HepG2 (cell line): ENCODE measurements around the gene TEX14. TPM values are rescaled to one million over a fixed set of nuclear protein-coding genes. Genes with fewer than 3 reads are reported as not detected.

Source experiments
- ATAC-seq: fragments of 200-7000 bp; cut with Tn5 transposase; 3 replicates; pipeline ENCODE4 v1.9.1; 2020; ENCODE audit warnings: mild to moderate bottlenecking, moderate library complexity
- BruUV-seq: library from RNA; stranded (reverse); fragments of 400-500 nt; replicated peaks from 2 replicates; lab custom pipeline; 2021; lab: Mats Ljungman, UMichigan
- CTCF ChIA-PET: fragments of 300-600 bp; formaldehyde crosslinking; extraction: SDS; loops from one replicate; lab custom pipeline; 2021; ENCODE audit warnings: low total read pairs, inconsistent platforms, low intra/inter-chr PET ratio; lab: Yijun Ruan, JAX
- POLR2A ChIA-PET: fragments of 350-600 bp; sonication (Branson Sonifier 250); formaldehyde crosslinking; loops from one replicate; lab custom pipeline; 2020; ENCODE audit warnings: antibody characterized with exemption, inconsistent platforms; lab: Yijun Ruan, JAX
- DNase-seq: peaks from one replicate; pipeline ENCODE4 v3.0.0-alpha.2; 2015; ENCODE audit warnings: low spot score
- FAIRE-seq: peaks from 3 replicates; lab custom pipeline; 2011; peaks lifted over from hg19 to GRCh38; lab: Jason Lieb, UNC
- H2AFZ ChIP-seq: one replicate; pipeline ENCODE4 v1.6.1; 2011; ENCODE audit warnings: low read length, inconsistent platforms
- H3K27ac ChIP-seq: fragments of 300-600 bp; 3 replicates; pipeline ENCODE4 v1.8.0; 2011; ENCODE audit warnings: mixed run types, mild to moderate bottlenecking, mixed read lengths, low read length, inconsistent platforms; ENCODE audit not compliant: insufficient read depth; ENCODE audit errors: extremely low read length
- H3K27me3 ChIP-seq, 2 experiments: fragments of 200-600 bp in 1 of 2; 2 replicates in 1 of 2; 3 replicates in 1 of 2; pipeline versions ENCODE4 v1.6.0 to v1.8.0; 2011; ENCODE audit warnings: low read length in 2 of 2, mild to moderate bottlenecking in 2 of 2, moderate library complexity in 2 of 2, inconsistent platforms in 1 of 2; ENCODE audit not compliant: insufficient read depth in 2 of 2, control insufficient read depth in 1 of 2
- H3K36me3 ChIP-seq, 2 experiments: fragments of 200-600 bp in 1 of 2; replicated peaks in 1 of 2; 2 replicates in 1 of 2; 3 replicates in 1 of 2; pipeline versions ENCODE4 v1.5.1 to v1.8.0; 2011; ENCODE audit warnings: low read length in 2 of 2, inconsistent platforms in 1 of 2; ENCODE audit not compliant: insufficient read depth in 2 of 2, control insufficient read depth in 1 of 2
- H3K4me1 ChIP-seq: 2 replicates; pipeline ENCODE4 v1.5.1; 2012; ENCODE audit warnings: low read length, inconsistent platforms; ENCODE audit not compliant: insufficient read depth
- H3K4me2 ChIP-seq: 2 replicates; pipeline ENCODE4 v1.6.0; 2011; ENCODE audit warnings: low read depth, low read length, inconsistent platforms
- H3K4me3 ChIP-seq, 3 experiments: fragments of 200-600 bp in 1 of 3; sonication (generic), shearing (Covaris generic) in 1 of 3; replicated peaks in 1 of 3; 2 replicates each; pipeline ENCODE4 v1.5.1; 2011 to 2016; ENCODE audit warnings: low read length in 3 of 3, inconsistent platforms in 2 of 3, low read depth in 2 of 3, mild to moderate bottlenecking in 2 of 3, control low read depth in 1 of 3, mixed read lengths in 1 of 3; ENCODE audit not compliant: insufficient read depth in 1 of 3
- H3K79me2 ChIP-seq: one replicate; pipeline ENCODE4 v1.6.1; 2011; ENCODE audit warnings: low read length, inconsistent platforms; ENCODE audit not compliant: insufficient read depth
- H3K9ac ChIP-seq: 2 replicates; pipeline ENCODE4 v1.6.0; 2011; ENCODE audit warnings: mild to moderate bottlenecking, low read depth, low read length, inconsistent platforms; ENCODE audit not compliant: insufficient read depth
- H3K9me3 ChIP-seq: 2 replicates; pipeline ENCODE4 v1.5.1; 2012; ENCODE audit warnings: mild to moderate bottlenecking, low read length
- H4K20me1 ChIP-seq: 2 replicates; pipeline ENCODE4 v1.6.0; 2011; ENCODE audit warnings: inconsistent platforms, mild to moderate bottlenecking, low read length, moderate library complexity; ENCODE audit not compliant: insufficient read depth
- CEBPB ChIP-seq: IDR thresholded peaks from 2 replicates; pipeline ENCODE4 v1.6.1; 2011; ENCODE audit warnings: low read depth, low read length, improper control_type of control experiment, borderline replicate concordance
- MBD4 ChIP-seq: IDR thresholded peaks from 2 replicates; pipeline ENCODE4 v1.6.1; 2012; ENCODE audit warnings: low read length, inconsistent platforms, borderline replicate concordance
- NCOR1 ChIP-seq: fragments of 200-600 bp; sonication (generic); IDR thresholded peaks from 2 replicates; pipeline ENCODE4 v1.7.0; 2017; ENCODE audit warnings: antibody characterized with exemption, low read length, borderline replicate concordance
- SALL1 ChIP-seq: sonication (generic); formaldehyde crosslinking; IDR thresholded peaks from 2 replicates; pipeline ENCODE4 v1.8.0; 2022; ENCODE audit warnings: mild to moderate bottlenecking, missing genetic modification reagents
- SMYD3 ChIP-seq: sonication (generic); formaldehyde crosslinking; IDR thresholded peaks from 2 replicates; pipeline ENCODE4 v1.8.1; 2023; ENCODE audit warnings: mild to moderate bottlenecking, missing genetic modification reagents
- ZBTB20 ChIP-seq: sonication (generic); formaldehyde crosslinking; IDR thresholded peaks from 2 replicates; pipeline ENCODE4 v1.8.1; 2023; ENCODE audit warnings: missing genetic modification reagents, low read depth, mild to moderate bottlenecking, borderline replicate concordance
- ZNF501 ChIP-seq: sonication (generic); formaldehyde crosslinking; IDR thresholded peaks from 2 replicates; pipeline ENCODE4 v1.5.1; 2020; ENCODE audit warnings: mild to moderate bottlenecking, moderate library complexity, missing genetic modification reagents
- ZNF556 ChIP-seq: sonication (generic); formaldehyde crosslinking; IDR thresholded peaks from 2 replicates; pipeline ENCODE4 v1.4.0; 2020; ENCODE audit warnings: mild to moderate bottlenecking, missing genetic modification reagents, borderline replicate concordance
- WGBS: methylation state at CpG from one replicate; pipeline ENCODE4 v1.1.6; 2017; ENCODE audit warnings: low lambda C conversion rate; 5-methylcytosine and 5-hydroxymethylcytosine counted together
- in situ Hi-C: cut with HindIII; loops from 2 replicates; pipeline ENCODE4 v1.10.0; 2017; ENCODE audit warnings: low pct_unique_long_range_greater_than_20kb; ENCODE audit not compliant: extremely low pct_ligation_motif_present
- intact Hi-C: fragments of 100-400 bp; cut with micrococcal nuclease; formaldehyde crosslinking; loops from one replicate; pipeline ENCODE4 v1.10.0; 2022; ENCODE audit not compliant: unreplicated experiment
- polyA plus RNA-seq, 8 experiments: library from polyadenylated mRNA; depleted of rRNA in 3 of 8; stranded (reverse) in 7 of 8; unstranded in 1 of 8; fragments of >200 nt; fragmentation: Illumina TruSeq in 4 of 8; extraction: Trizol in 4 of 8; gene quantifications; 2 replicates each; pipeline versions ENCODE4 v1.2.1 to v1.2.3, GENCODE V29; 2011 to 2016; ENCODE audit warnings: low read depth in 4 of 8, missing spikeins in 1 of 8, mixed read lengths in 1 of 8; ENCODE audit not compliant: insufficient read depth in 1 of 8
- total RNA-seq, 5 experiments: library from RNA; depleted of rRNA; stranded (reverse); fragments of >200 nt; fragmentation: Illumina TruSeq; extraction: Trizol; gene quantifications; 2 replicates each; pipeline ENCODE4 v1.2.3, GENCODE V29; 2016; ENCODE audit warnings: low read depth in 1 of 5
- TF ChIP-seq, protein P1 (sequence below): IDR thresholded peaks from 2 replicates; pipeline ENCODE4 v1.6.1; 2016; ENCODE audit warnings: low read depth
- TF ChIP-seq, protein P2 (sequence below): sonication (generic); formaldehyde crosslinking; IDR thresholded peaks from 2 replicates; pipeline ENCODE4 v1.4.0; 2020; ENCODE audit warnings: missing genetic modification reagents
- TF ChIP-seq, protein P3 (sequence below): sonication (generic); formaldehyde crosslinking; IDR thresholded peaks from 2 replicates; pipeline ENCODE4 v1.5.1; 2020; ENCODE audit warnings: mild to moderate bottlenecking, missing genetic modification reagents, moderate library complexity
- TF ChIP-seq, protein P4 (sequence below): sonication (generic); formaldehyde crosslinking; IDR thresholded peaks from 2 replicates; pipeline ENCODE4 v1.8.0; 2022; ENCODE audit warnings: low read depth, missing genetic modification reagents

The TEX14 gene
- total and polyA plus RNA-seq, 2 of the 13 experiments (the other 11 are each of a cell fraction or from before 2014, with no cell fraction given): 0.04 to 0.07 TPM

DNA sequence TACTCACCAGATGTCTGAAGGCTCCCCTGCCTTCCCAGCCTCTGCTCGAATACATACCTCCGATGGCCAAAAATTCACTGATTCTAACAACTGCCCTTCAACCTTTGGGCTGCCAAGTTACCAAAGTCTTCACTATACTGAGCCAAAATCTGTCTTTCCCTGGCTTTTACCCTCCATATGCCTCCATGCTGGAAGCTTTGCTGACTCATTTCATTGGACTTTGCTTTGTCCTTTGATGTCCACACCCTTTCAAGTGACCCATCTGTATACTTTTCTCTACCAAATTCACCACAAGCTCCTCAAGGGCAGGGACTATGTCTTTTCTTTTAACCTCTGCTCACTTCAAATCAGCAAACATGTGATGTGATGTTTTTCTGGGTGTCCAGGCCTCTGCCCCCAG lies 156.4 kb downstream of the TEX14 start (continued):
- 0 out of 2 replicates have a peak, but pooled peaks have one; percentile 23 for TF ChIP-seq ZNF556 (CRISPR knock-in tag)
- TF ChIP-seq SALL1 (CRISPR knock-in tag): peak; percentile 40; the same call in 1 of the 2 replicates
- TF ChIP-seq, protein P1, sequence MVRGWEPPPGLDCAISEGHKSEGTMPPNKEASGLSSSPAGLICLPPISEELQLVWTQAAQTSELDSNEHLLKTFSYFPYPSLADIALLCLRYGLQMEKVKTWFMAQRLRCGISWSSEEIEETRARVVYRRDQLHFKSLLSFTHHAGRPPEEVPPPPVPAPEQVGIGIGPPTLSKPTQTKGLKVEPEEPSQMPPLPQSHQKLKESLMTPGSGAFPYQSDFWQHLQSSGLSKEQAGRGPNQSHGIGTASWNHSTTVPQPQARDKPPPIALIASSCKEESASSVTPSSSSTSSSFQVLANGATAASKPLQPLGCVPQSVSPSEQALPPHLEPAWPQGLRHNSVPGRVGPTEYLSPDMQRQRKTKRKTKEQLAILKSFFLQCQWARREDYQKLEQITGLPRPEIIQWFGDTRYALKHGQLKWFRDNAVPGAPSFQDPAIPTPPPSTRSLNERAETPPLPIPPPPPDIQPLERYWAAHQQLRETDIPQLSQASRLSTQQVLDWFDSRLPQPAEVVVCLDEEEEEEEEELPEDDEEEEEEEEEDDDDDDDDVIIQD: peak; percentile 27; the same call in 1 of the 2 replicates
- peak; percentile 44; the same call in 1 of the 2 replicates for TF ChIP-seq NCOR1
- TF ChIP-seq, protein P2, sequence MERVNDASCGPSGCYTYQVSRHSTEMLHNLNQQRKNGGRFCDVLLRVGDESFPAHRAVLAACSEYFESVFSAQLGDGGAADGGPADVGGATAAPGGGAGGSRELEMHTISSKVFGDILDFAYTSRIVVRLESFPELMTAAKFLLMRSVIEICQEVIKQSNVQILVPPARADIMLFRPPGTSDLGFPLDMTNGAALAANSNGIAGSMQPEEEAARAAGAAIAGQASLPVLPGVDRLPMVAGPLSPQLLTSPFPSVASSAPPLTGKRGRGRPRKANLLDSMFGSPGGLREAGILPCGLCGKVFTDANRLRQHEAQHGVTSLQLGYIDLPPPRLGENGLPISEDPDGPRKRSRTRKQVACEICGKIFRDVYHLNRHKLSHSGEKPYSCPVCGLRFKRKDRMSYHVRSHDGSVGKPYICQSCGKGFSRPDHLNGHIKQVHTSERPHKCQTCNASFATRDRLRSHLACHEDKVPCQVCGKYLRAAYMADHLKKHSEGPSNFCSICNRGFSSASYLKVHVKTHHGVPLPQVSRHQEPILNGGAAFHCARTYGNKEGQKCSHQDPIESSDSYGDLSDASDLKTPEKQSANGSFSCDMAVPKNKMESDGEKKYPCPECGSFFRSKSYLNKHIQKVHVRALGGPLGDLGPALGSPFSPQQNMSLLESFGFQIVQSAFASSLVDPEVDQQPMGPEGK (CRISPR knock-in tag): 0 out of 2 replicates have a peak, but pooled peaks have one; percentile 24

DNA sequence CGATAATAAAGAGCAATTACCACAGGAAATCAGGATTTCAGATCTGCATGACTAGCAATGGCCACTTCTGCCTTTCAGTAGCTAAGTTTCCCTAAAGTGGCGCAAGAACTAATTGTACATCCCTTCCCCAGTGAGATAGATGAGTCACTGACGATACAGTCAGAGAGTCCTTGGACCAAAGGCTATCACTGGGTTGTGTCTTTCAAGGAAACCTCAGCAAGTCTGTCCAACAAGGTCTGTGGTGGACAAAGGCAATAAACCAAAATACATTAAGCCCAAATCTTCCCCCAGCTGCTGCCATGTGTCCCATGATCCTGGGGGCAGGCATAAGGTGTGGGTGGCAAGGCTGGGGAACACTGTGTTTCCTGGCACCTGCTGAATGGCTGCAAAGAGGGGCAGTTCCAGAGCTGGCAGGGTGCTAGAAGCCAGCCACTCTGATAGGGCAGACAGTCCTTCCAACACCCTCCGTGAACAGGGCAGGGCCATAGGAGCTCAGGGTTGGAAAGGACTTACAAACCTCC lies 156.9 kb downstream of the TEX14 start:
- peaks cover 58% of the 10 kb centered on the region for H3K4me1 ChIP-seq
- peak overlapping the region; percentile 54 for H3K4me2 ChIP-seq
- CTCF ChIA-PET: no interaction called here
- intact Hi-C loops (loop anchor here (2.0 kb wide), 1 partner anchor 42 kb away; no protein-coding TSS in a partner anchor), in situ Hi-C loops (loop anchor here (10.0 kb wide), 1 partner anchor 60 kb away; no protein-coding TSS in a partner anchor)
- no peaks in the 10 kb centered on the region for H3K36me3 ChIP-seq
- ATAC-seq: peak; percentile 18
- TSS peak; percentile 68 for BruUV-seq
- DNase-seq: peak; percentile 33
- peak; percentile 18 for FAIRE-seq
- H3K9me3 ChIP-seq: no peaks in the 10 kb centered on the region
- no peak overlapping the region for H3K27ac ChIP-seq
- peak overlapping the region in 1 of 3 experiments; percentile 11; a peak in 1 of 6 replicates for H3K4me3 ChIP-seq
- H4K20me1 ChIP-seq: no peaks in the 10 kb centered on the region
- H3K79me2 ChIP-seq: no peaks in the 10 kb centered on the region
- no peak overlapping the region for H3K9ac ChIP-seq
- no peak overlapping the region for H2AFZ ChIP-seq
- H3K27me3 ChIP-seq: peaks cover 6 to 38% of the 10 kb centered on the region in 2 experiments; a peak in 3 of 5 replicates
- WGBS: 51% methylated on average over 4 of the region's 4 CpGs
- POLR2A ChIA-PET: interaction anchor here (0.9 to 7.8 kb wide), 6 partner anchors 16 to 97 kb away, joined by 3 to 73 read pairs (median 8); partner anchors contain the start of gene MTMR4
- TF ChIP-seq ZBTB20 (0 out of 2 replicates have a peak, but pooled peaks have one; percentile 16), ZNF501 (CRISPR knock-in tag) (peak; percentile 38; the same call in 1 of the 2 replicates), SMYD3 (CRISPR knock-in tag) (no peak), CEBPB (peak; percentile 82), MBD4 (no peak)
- TF ChIP-seq, protein P3, sequence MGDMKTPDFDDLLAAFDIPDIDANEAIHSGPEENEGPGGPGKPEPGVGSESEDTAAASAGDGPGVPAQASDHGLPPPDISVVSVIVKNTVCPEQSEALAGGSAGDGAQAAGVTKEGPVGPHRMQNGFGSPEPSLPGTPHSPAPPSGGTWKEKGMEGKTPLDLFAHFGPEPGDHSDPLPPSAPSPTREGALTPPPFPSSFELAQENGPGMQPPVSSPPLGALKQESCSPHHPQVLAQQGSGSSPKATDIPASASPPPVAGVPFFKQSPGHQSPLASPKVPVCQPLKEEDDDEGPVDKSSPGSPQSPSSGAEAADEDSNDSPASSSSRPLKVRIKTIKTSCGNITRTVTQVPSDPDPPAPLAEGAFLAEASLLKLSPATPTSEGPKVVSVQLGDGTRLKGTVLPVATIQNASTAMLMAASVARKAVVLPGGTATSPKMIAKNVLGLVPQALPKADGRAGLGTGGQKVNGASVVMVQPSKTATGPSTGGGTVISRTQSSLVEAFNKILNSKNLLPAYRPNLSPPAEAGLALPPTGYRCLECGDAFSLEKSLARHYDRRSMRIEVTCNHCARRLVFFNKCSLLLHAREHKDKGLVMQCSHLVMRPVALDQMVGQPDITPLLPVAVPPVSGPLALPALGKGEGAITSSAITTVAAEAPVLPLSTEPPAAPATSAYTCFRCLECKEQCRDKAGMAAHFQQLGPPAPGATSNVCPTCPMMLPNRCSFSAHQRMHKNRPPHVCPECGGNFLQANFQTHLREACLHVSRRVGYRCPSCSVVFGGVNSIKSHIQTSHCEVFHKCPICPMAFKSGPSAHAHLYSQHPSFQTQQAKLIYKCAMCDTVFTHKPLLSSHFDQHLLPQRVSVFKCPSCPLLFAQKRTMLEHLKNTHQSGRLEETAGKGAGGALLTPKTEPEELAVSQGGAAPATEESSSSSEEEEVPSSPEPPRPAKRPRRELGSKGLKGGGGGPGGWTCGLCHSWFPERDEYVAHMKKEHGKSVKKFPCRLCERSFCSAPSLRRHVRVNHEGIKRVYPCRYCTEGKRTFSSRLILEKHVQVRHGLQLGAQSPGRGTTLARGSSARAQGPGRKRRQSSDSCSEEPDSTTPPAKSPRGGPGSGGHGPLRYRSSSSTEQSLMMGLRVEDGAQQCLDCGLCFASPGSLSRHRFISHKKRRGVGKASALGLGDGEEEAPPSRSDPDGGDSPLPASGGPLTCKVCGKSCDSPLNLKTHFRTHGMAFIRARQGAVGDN (CRISPR knock-in tag): peak; percentile 19; the same call in 1 of the 2 replicates
- TF ChIP-seq, protein P4, sequence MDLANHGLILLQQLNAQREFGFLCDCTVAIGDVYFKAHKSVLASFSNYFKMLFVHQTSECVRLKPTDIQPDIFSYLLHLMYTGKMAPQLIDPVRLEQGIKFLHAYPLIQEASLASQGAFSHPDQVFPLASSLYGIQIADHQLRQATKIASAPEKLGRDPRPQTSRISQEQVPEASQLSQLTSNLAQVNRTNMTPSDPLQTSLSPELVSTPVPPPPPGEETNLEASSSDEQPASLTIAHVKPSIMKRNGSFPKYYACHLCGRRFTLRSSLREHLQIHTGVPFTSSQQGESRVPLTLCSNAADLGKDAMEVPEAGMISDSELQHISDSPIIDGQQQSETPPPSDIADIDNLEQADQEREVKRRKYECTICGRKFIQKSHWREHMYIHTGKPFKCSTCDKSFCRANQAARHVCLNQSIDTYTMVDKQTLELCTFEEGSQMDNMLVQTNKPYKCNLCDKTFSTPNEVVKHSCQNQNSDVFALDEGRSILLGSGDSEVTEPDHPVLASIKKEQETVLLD: no peak
